GM12865 (cell line): ENCODE measurements around the gene CLSTN3.

Experiments used
- DNase-seq: peaks from one replicate; pipeline ENCODE4 v3.0.0; 2010; ENCODE audit warnings: low read depth
- H3K4me3 ChIP-seq: 2 replicates; pipeline ENCODE4 v1.5.1; 2011; ENCODE audit warnings: mild to moderate bottlenecking, low read depth, low read length, control low read depth
- TF ChIP-seq, protein P1 (sequence below): IDR thresholded peaks from 2 replicates; pipeline ENCODE4 v1.5.1; 2011; ENCODE audit warnings: low read length, control low read depth, low read depth, inconsistent platforms; ENCODE audit not compliant: insufficient read depth; ENCODE audit errors: missing control alignments

CLSTN3 gene

DNA sequence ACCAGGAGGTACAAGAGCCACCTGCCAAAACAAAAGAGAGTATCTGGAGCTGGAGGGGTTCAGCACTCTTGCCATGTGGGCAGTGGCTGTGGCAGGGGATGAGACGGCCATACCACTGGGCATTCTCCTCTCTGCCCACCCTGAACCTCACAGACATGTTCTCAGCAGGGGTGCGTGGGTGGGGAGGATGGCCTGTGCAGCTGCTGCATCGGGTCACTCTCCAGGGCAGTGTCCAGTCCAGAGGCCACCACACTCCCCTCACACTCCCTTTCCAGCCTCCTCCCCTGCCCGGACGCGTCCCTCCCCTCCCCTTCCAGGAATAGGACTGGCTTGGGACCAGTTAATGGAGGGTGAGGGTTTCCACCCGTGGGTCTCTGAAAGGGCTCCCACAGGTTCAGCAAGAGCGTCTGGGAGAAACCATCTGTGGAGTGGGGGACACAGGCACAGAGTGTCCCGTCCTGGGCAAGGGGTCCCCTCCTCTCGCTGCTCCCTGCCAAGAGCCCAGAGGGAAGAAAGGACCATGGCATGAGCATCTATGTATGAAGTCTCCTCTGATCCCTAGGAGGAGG, 38.4 kb upstream of the CLSTN3 start:
- H3K4me3 ChIP-seq = no peak overlapping the region; the same call in 1 of the 2 replicates
- TF ChIP-seq, protein P1, sequence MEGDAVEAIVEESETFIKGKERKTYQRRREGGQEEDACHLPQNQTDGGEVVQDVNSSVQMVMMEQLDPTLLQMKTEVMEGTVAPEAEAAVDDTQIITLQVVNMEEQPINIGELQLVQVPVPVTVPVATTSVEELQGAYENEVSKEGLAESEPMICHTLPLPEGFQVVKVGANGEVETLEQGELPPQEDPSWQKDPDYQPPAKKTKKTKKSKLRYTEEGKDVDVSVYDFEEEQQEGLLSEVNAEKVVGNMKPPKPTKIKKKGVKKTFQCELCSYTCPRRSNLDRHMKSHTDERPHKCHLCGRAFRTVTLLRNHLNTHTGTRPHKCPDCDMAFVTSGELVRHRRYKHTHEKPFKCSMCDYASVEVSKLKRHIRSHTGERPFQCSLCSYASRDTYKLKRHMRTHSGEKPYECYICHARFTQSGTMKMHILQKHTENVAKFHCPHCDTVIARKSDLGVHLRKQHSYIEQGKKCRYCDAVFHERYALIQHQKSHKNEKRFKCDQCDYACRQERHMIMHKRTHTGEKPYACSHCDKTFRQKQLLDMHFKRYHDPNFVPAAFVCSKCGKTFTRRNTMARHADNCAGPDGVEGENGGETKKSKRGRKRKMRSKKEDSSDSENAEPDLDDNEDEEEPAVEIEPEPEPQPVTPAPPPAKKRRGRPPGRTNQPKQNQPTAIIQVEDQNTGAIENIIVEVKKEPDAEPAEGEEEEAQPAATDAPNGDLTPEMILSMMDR = no peak
- no peak for DNase-seq

DNA sequence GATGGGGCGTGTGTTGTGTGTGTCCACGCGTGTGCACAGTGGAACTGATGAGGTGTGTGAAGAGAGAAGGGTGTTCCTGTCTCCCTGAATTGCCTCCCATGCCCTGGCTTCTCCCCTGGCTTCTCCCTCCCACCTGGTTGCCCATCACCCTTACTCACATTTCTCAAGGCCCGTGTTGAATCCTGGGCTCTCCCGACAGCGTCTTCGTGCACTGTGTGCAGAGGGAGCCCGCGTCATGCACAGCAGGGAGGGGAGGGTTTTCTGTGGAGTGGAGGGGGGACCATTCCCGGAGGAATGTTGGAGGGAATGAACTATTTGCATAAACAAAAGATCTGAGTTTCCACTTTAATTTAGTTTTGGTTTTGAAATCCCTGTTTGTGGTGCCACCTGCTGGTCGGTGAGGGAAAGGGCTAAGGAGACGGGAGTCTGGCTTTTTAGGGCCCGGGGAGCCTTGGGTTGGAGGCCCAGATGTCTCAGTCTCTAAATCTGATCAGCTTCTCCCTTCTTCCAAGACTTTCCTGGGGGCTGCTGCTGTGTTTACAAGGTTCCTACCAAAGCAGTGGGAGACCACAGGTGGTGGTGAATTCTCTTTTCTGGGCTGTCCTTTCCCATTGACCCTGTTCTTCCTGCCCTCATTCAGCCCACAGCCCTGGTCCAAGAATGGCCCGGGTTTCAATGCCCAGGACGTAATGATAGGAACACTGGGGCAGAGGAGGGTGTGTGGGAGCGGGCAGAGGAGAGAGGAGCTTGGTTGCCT, 37.8 kb upstream of the CLSTN3 start, which contains the start of gene C1R:
C1R (minus strand) TSS at position 217 of the 757 bp plus-strand sequence; CDS start at position 160, 57 bp downstream.
- TF ChIP-seq, protein P1 = peak; percentile 82
- peak within 1 kb of the TSS; percentile 54 for H3K4me3 ChIP-seq
- DNase-seq = peak; percentile 70

DNA sequence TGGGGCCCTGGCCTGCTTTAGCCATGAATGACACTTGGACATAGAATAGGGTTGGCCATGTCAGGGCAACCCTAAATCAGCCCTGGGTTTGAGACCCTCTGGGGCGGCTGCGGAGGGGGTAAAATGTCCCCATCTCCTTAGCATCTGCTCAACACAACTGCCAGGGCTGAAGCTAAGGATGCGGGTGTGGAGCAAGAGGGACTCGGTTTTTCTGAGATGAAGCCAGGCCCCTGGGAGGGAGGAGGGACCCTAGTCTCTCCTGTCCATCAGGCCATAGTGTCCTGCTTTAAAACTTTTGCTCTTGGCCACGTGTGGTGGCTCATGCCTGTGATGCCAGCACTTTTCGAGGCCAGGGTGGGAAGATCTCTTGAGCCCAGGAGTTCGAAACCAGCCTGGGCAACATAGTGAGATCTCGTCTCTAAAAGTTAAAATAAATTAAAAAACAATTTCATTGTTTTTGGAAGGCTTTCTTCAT, 37.1 kb upstream of the CLSTN3 start:
- DNase-seq = no peak
- TF ChIP-seq, protein P1 = no peak
- no peak overlapping the region for H3K4me3 ChIP-seq

DNA sequence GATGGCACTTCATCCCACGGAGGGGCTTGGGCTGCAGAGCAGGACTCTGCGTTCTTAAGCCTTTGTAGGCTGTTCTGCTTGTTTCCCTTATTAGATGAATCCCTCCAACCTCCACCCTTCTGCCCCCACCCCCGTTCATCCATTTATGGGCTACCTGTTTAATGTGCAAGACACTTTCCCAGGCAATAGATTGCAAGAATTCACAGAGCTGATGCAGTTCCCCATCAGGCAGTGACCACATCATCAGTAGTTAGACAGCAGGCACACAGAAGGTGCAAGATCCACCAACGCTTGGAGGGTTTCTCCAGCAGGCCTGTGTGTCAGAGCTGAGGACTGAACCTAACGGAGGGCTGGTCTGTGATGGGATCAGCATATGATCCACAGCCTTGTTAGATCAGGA, 36.7 kb upstream of the CLSTN3 start:
- no peak for DNase-seq
- H3K4me3 ChIP-seq = no peak overlapping the region
- TF ChIP-seq, protein P1 = no peak

DNA sequence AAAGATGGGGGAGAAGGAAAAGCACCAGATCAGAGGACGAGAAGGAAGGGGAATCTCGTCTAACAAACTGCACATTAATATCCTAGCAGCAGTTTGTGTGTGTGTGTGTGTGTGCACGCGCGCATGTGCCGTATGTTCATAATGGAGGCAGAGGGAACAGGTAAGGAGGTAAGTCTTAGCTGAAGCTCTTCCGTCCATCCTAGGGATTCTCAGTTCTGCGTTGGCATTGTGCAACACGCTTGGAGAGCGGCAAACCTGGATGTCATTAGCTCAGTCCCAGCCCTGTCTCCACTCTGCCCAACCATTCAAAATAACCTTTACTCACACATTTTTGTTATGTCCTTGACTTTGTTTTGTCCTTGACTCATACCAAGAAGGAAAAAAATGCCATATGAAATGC, 36.3 kb upstream of the CLSTN3 start:
- DNase-seq = no peak
- TF ChIP-seq, protein P1 = no peak
- H3K4me3 ChIP-seq = no peak overlapping the region

DNA sequence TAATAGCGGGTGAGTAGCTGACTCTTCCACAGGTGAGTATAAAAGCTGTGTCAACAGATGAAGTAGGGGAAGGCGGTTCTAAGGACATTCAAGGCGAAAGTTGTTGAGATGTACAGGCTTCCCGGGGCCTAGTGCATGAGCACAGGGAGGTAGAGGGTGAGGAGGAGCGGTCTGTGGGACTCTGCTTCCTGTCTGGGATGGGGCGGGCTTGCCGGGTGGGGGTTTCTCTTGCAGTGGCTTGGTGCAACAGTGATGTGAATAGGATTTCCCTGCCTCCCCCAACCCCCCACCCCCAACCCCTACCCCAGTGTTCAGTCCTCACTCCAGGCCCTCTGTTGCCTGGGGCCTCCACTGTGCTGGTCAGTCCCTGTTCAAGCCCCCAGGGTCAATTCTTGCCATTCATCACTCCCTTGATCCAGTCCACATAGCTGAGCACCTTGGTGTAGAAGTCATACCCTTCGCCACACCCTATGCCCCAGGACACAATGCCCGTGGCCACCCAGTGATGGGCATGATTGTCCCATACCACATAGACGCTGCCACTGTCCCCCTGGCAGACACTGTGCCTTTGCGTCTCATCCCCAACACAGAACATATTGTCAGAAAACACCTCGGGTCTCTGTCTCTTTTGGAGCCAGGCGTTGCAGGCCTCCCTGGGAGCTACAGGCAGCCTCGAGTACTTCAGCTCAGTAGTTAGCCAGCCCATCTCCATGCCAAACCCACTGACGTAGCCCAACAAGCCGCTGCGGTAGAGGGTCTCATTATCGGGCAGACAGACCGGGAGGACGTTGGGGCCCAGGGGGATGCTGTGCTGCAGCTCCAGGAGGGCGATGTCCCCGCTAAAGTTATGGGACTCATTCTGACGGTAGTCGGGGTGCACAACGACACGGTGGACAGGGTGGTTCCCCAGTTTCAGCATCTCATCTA, 33.9 kb upstream of the CLSTN3 start:
- TF ChIP-seq, protein P1 = no peak
- H3K4me3 ChIP-seq = no peak overlapping the region
- DNase-seq = no peak
